ENCODE data around the gene AZGP1.
"Not testable (repeated sequence)": the region's sequence is repeated elsewhere in the genome, so short reads cannot be mapped to it uniquely, and the experiment has no call there.

Gene AZGP1

DNA sequence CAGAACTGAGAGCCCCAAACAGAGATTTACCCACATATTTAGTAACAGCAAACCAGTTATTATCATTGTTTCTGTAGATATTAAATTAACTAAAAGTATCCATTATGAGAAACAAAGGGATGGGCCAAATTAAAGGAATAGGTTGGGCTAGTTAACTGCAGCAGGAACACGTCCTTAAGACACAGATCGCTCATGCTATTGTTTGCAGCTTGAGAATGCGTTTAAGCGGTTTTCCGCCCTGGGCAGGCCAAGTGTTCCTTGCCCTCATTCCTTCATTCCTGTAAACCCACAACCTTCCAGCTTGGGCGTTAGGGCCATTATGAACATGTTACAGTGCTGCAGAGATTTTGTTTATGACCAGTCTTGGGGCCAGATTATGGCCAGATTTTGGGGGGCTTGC is 25.0 kb downstream of the AZGP1 start:
- DNase-seq (ENCODE audit: low spot score) = not testable (repeated sequence)

- DNase-seq (ENCODE audit: low spot score) = peak; percentile 8
Measured at GRCh38 chr7:99949645-99950228, 26.1 kb downstream of the AZGP1 start.

DNA sequence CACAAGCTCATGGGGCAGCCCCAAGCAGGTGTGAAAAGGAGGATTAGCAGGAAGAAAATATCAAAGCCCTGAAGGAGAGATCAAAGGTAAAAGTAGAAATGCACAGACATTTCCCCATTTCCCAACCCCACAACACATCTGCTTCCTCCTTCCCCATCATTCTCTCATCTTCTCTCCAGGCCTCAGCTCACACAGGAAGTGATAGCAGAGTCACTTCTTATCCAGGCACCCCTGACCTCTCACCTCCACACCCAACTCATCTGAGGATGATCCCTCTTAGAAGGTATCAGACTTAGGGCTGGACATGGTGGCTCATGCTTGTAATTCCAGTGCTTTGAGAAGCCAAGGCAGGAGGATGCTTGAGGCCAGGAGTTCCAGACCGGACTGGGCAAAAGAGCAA is 28.2 kb downstream of the AZGP1 start:
- no peak for DNase-seq (ENCODE audit: low spot score)

DNA sequence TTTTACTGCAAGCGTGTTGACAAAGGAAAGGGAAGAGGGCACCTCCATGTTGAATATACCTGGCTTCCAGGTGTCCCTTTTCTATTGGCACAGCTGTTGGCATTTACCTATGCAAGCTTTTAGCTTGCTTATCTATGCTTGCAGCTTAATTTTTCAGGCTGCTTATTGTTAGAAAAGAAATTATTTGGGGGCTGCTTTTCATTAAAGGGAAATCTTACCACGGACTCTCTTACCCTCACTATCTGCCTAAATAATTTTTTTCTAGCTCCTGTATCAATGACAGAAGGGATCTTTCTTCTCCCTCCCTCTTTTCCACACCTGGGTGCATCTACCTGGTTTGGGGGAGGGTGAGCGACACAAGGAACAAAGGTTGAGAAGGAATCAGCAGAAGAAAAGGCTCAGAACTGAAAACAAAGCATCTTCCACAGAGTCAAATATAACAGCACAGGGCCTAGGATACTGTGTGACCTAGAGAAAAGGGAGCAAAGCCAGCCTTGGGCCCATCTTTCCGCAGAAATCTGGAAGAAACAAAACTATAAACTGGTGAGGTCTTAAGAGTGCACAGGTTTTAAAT is 31.2 kb downstream of the AZGP1 start:
- no peak for DNase-seq (ENCODE audit: low spot score)

- DNase-seq (ENCODE audit: low spot score) = no peak
Measured at GRCh38 chr7:99943641-99944496, 32.0 kb downstream of the AZGP1 start.

GRCh38 chr7:99938296-99938695 is 37.5 kb downstream of the AZGP1 start:
- DNase-seq (ENCODE audit: low spot score) = no peak

GRCh38 chr7:99935009-99935408 is 40.8 kb downstream of the AZGP1 start:
- not testable (repeated sequence) for DNase-seq (ENCODE audit: low spot score)

DNA sequence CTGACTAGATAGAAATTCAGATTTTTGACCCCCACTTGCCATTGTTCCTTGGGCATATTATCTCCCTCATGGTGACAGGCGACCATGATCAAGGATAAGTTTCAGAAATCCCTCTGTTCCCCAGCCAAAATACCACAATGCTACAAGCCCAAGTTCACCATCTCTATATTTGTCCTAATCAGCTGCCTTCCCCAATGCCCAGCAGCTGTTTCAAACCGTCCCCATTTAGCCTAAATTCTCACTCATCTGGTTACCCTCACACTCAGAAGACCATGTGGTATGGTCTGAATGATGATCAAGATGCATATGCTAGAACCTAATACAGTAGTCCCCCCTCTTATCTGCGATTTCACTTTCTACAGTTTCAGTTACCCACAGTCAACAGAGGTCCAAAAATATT is 45.5 kb downstream of the AZGP1 start:
- no peak for DNase-seq (ENCODE audit: low spot score)

DNA sequence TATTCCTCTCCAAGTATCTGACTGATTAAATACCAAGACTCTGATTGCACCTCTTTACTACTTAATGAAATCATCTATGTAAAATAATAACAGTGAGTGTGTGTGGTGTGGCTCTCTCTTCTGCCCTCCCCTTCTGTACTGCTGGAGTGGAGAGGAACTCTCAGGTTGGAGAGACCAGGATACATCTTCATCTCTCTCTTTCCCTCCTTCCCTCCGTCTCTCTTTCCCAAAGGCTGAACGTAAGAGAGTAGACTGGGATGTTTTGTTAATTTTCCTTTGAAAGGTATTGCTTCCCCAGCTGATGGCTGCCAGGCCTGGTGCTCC is 46.1 kb downstream of the AZGP1 start:
- no peak for DNase-seq (ENCODE audit: low spot score)

DNA sequence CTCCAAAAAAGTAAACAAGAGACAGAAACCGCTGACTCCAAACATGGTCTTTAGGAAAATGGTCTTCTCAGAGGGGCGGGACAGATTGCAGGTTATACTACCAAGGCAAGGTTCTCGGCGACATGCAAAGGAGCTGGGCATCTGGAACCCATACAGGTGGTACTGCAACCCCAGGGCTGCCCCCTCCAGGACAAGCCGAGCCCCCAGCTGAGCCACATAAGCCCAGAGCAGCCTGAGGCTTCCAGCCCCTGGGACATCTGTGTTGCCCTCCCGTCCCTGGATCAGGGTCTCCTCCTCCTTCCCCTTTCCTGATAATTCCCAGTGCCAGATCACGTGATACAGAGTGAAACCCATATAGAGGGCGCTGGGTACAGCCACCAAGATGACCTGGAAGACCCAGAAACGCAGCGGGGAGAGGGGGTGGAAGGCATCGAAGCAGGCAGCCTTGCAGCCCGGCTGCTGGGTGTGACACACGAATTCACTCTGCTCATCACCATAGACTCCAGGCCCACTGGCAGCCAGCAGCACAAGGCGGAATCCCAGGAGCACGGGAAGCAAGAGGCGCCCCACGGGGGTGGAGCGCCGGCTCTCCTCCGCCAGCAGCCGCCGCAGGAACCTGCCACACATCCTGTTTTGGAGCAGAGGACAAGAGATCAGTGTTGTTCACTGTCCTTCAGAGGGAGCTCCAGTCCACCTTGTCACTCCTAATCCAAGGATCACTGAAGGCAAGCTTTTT is 46.7 kb downstream of the AZGP1 start, which contains the start of gene GJC3:
Gene GJC3 (minus strand): TSS at position 627 of the 736 bp plus-strand sequence. CDS start 0 bp downstream, at position 627.
- no peak for DNase-seq (ENCODE audit: low spot score)

GRCh38 chr7:99928188-99928587 is 47.6 kb downstream of the AZGP1 start:
- no peak for DNase-seq (ENCODE audit: low spot score)

DNA sequence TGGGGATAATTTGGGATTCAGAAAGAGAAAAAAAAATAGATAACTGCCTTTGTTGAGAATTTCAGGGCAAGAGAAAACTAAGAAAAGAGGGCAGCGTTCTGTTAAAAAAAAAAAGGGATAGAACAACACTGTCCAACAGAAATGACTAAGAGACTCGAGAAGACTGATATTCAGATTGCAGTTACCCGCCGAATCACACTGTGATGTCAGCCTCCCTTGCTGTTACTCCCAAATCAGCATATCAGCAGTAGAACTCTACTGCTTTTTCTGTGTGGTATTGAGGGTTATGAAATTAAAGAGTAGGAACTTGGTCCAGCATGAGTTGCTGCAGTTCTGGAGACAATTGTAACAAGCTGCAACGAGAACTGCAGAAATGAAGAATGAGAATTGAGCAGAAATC is 48.3 kb downstream of the AZGP1 start:
- DNase-seq (ENCODE audit: low spot score) = no peak

DNA sequence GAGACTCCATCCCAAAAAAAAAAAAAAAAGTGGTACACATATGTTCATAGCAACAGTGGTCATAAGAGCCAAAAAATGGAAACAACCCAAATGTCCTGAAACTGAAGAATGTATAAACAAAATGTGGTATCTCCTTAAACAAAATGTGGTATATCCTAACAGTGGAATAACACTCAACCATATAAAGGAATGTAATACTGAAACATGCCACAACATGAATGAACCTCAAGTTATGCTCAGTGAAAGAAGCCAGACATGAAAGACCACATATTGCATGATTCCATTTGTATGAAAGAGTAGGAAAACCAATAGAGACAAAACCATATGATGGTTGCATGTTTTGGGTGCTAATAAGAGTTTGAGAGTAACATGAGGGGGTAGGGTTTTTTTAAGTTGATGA is 49.5 kb downstream of the AZGP1 start:
- no peak for DNase-seq (ENCODE audit: low spot score)

- DNase-seq (ENCODE audit: low spot score) = no peak
Measured at GRCh38 chr7:99923200-99923599, 52.6 kb downstream of the AZGP1 start.

GRCh38 chr7:99920149-99920548 is 55.7 kb downstream of the AZGP1 start:
- DNase-seq (ENCODE audit: low spot score) = no peak

DNA sequence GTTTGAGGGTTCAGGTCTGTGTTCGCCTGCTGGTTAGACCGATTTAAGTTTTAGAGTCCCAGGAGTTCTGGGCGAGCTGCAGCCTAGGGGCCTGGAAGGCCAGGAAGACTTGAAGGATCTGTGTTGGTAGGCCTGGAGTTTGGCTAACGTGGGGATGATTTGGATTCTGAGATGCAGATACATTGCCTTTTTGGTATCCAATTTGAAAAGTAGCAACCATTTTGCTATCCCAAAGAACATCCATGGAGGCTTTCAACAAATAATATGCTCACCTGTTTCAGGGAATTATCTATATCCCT is 56.1 kb downstream of the AZGP1 start:
- DNase-seq (ENCODE audit: low spot score) = no peak

GRCh38 chr7:99918959-99919813 is 56.6 kb downstream of the AZGP1 start, which contains the start of gene TRIM4:
TSS of gene TRIM4 (minus strand) at chr7:99919530. CDS start at chr7:99919401, 129 bp downstream.
- peak; percentile 85 for DNase-seq (ENCODE audit: low spot score)

Data from hematopoietic multipotent progenitor cell treated with erythropoietin and hydrocortisone succinate and interleukin-3 and kit ligand, for 15 days (in vitro differentiated cells).